Endothelial cell of umbilical vein (primary cell): Measurements from ENCODE around the gene DAB1. TPM values are rescaled to one million over a fixed set of nuclear protein-coding genes. Genes with fewer than 3 reads are reported as not detected.

Source experiments
- BruUV-seq: library from RNA; stranded (reverse); fragments of 400-500 nt; replicated peaks from 2 replicates; lab custom pipeline; 2021; lab: Mats Ljungman, UMichigan
- CTCF ChIA-PET: fragments of 300-600, 350-600 bp; sonication (Branson Sonifier 250); formaldehyde crosslinking; loops from one replicate; lab custom pipeline; 2021; ENCODE audit warnings: antibody characterized with exemption, inconsistent platforms; lab: Charles Lee
- POLR2A ChIA-PET: fragments of 300-600, 350-600 bp; sonication (Branson Sonifier 250); formaldehyde crosslinking; loops from one replicate; lab custom pipeline; 2021; ENCODE audit warnings: antibody characterized with exemption, inconsistent platforms; lab: Charles Lee
- DNase-seq: peaks from one replicate; pipeline ENCODE4 v3.0.0-alpha.2; 2011; ENCODE audit warnings: low read depth, low spot score
- FAIRE-seq: peaks from 2 replicates; lab custom pipeline; 2011; peaks lifted over from hg19 to GRCh38; lab: Jason Lieb, UNC
- H2AFZ ChIP-seq: 2 replicates; pipeline ENCODE4 v1.6.0; 2012; ENCODE audit warnings: low read depth, low read length, control low read depth, inconsistent platforms
- H3K27ac ChIP-seq: 2 replicates; pipeline ENCODE4 v1.5.1; 2011; ENCODE audit warnings: low read depth, mild to moderate bottlenecking, control low read depth, low read length, moderate library complexity; ENCODE audit not compliant: insufficient read depth
- H3K27me3 ChIP-seq, 2 experiments: 2 replicates each; pipeline versions ENCODE4 v1.6.0 to v1.6.1; 2011; ENCODE audit warnings: low read length in 2 of 2, mixed read lengths in 1 of 2; ENCODE audit not compliant: control insufficient read depth in 2 of 2, insufficient read depth in 2 of 2
- H3K36me3 ChIP-seq, 2 experiments: 2 replicates in 1 of 2; 3 replicates in 1 of 2; pipeline ENCODE4 v1.5.1; 2011; ENCODE audit warnings: low read length in 2 of 2, mild to moderate bottlenecking in 1 of 2, moderate library complexity in 1 of 2; ENCODE audit not compliant: control insufficient read depth in 2 of 2, insufficient read depth in 2 of 2; ENCODE audit errors: extremely low read depth in 1 of 2
- H3K4me1 ChIP-seq: 3 replicates; pipeline ENCODE4 v1.5.1; 2011; ENCODE audit warnings: mild to moderate bottlenecking, low read length; ENCODE audit not compliant: control insufficient read depth, insufficient read depth; ENCODE audit errors: extremely low read depth
- H3K4me2 ChIP-seq: 2 replicates; pipeline ENCODE4 v1.6.1; 2011; ENCODE audit warnings: low read length, control low read depth, mixed read lengths; ENCODE audit not compliant: insufficient read depth
- H3K4me3 ChIP-seq, 3 experiments: fragments of 200-600 bp in 1 of 3; sonication (generic), shearing (Covaris generic) in 1 of 3; replicated peaks in 1 of 3; 2 replicates each; pipeline ENCODE4 v1.5.1; 2011 to 2016; ENCODE audit warnings: control low read depth in 3 of 3, low read length in 3 of 3, mild to moderate bottlenecking in 2 of 3, inconsistent platforms in 1 of 3, low read depth in 1 of 3, moderate library complexity in 1 of 3; ENCODE audit not compliant: insufficient read depth in 1 of 3
- H3K79me2 ChIP-seq: 2 replicates; pipeline ENCODE4 v1.6.0; 2012; ENCODE audit warnings: low read length, inconsistent platforms; ENCODE audit not compliant: control insufficient read depth, insufficient read depth
- H3K9ac ChIP-seq: replicated peaks from 2 replicates; pipeline ENCODE3; 2011; ENCODE audit warnings: low read length, control low read depth; ENCODE audit not compliant: insufficient read depth; ENCODE audit errors: extremely low read depth
- H3K9me1 ChIP-seq: replicated peaks from 3 replicates; pipeline ENCODE4 v1.6.0; 2011; ENCODE audit warnings: mild to moderate bottlenecking, low read length; ENCODE audit not compliant: control insufficient read depth, insufficient read depth; ENCODE audit errors: extremely low read depth
- H3K9me3 ChIP-seq: replicated peaks from 2 replicates; pipeline ENCODE4 v1.5.1; 2012; ENCODE audit warnings: low read length, inconsistent platforms; ENCODE audit not compliant: control insufficient read depth, insufficient read depth
- H4K20me1 ChIP-seq: replicated peaks from 2 replicates; pipeline ENCODE3; 2011; ENCODE audit warnings: mild to moderate bottlenecking, low read length; ENCODE audit not compliant: control insufficient read depth, insufficient read depth; ENCODE audit errors: extremely low read depth
- CTCF ChIP-seq, 2 donors: IDR thresholded peaks; 1 replicate in 1 of 2; 2 replicates in 1 of 2; pipeline ENCODE4 v1.5.1; 2011; ENCODE audit warnings: low read length in 2 of 2, mild to moderate bottlenecking in 2 of 2, moderate library complexity in 2 of 2, control low read depth in 1 of 2, inconsistent platforms in 1 of 2, low read depth in 1 of 2; ENCODE audit not compliant: insufficient read depth in 1 of 2; ENCODE audit errors: extremely low read depth in 1 of 2
- EZH2 ChIP-seq: IDR thresholded peaks from 2 replicates; pipeline ENCODE4 v1.6.1; 2012; ENCODE audit warnings: borderline replicate concordance, low read depth, mild to moderate bottlenecking, moderate library complexity, low read length, inconsistent platforms; ENCODE audit not compliant: severe bottlenecking
- FOS ChIP-seq: IDR thresholded peaks from 2 replicates; pipeline ENCODE4 v1.6.1; 2011; ENCODE audit warnings: mild to moderate bottlenecking, low read length, moderate library complexity, borderline replicate concordance; ENCODE audit not compliant: insufficient read depth
- JUN ChIP-seq: IDR thresholded peaks from 2 replicates; pipeline ENCODE4 v1.6.1; 2011; ENCODE audit warnings: borderline replicate concordance, low read depth; ENCODE audit not compliant: insufficient read length, insufficient read depth
- MAX ChIP-seq: IDR thresholded peaks from 2 replicates; pipeline ENCODE4 v1.6.1; 2011; ENCODE audit not compliant: insufficient read depth, insufficient read length
- MYC ChIP-seq: IDR thresholded peaks from one replicate; pipeline ENCODE4 v1.6.1; 2011; ENCODE audit warnings: mild to moderate bottlenecking, low read depth, low read length
- POLR2A ChIP-seq: IDR thresholded peaks from 2 replicates; pipeline ENCODE4 v1.6.1; 2012; ENCODE audit warnings: low read depth, mild to moderate bottlenecking, control low read depth, low read length
- POLR2AphosphoS5 ChIP-seq: IDR thresholded peaks from 2 replicates; pipeline ENCODE4 v1.6.1; 2012; ENCODE audit warnings: low read depth, mild to moderate bottlenecking, control low read depth, low read length, moderate library complexity; ENCODE audit not compliant: insufficient read depth
- dilution Hi-C: fragments of 300-500 bp; cut with MboI; formaldehyde crosslinking; loops from one replicate; pipeline ENCODE4 v1.15.0; 2019; ENCODE audit warnings: low sequenced_read_pairs; ENCODE audit not compliant: extremely low pct_ligation_motif_present
- intact Hi-C: fragments of 100-400 bp; cut with micrococcal nuclease; formaldehyde crosslinking; loops from one replicate; pipeline ENCODE4 v1.10.0; 2022
- polyA plus RNA-seq, 4 experiments: library from polyadenylated mRNA; depleted of rRNA in 3 of 4; stranded (reverse) in 3 of 4; unstranded in 1 of 4; fragments of >200 nt; gene quantifications; 2 replicates each; pipeline versions ENCODE4 v1.2.1 to v1.2.3, GENCODE V29; 2011 to 2012; ENCODE audit warnings: missing spikeins in 1 of 4
- total RNA-seq: library from RNA; stranded (reverse); gene quantifications from 2 replicates; pipeline ENCODE4 v1.2.3, GENCODE V29; 2021

Gene DAB1
- total and polyA plus RNA-seq, 2 donors (not counting 3 experiments of a cell fraction or from before 2014, with no cell fraction given) = not detected

- Histone ChIP-seq H2AFZ (no peak overlapping the region), H3K27ac (no peak overlapping the region), H3K9me3 (no peaks in the 10 kb centered on the region), H3K4me2 (no peak overlapping the region), H3K4me3 (no peak overlapping the region), H3K9ac (no peak overlapping the region), H4K20me1 (no peaks in the 10 kb centered on the region), H3K27me3 (no peaks in the 10 kb centered on the region), H3K9me1 (no peaks in the 10 kb centered on the region), H3K79me2 (no peaks in the 10 kb centered on the region), H3K4me1 (no peaks in the 10 kb centered on the region), H3K36me3 (no peaks in the 10 kb centered on the region)
- dilution Hi-C loops = no loop called here
- no peak for FAIRE-seq
- BruUV-seq = no TSS peak
- intact Hi-C loops = no loop called here
- ChIA-PET CTCF (no interaction called here), POLR2A (no interaction called here)
- TF ChIP-seq EZH2 (no peak), JUN (no peak), FOS (no peak), POLR2AphosphoS5 (no peak), MAX (no peak), CTCF (IDR thresholded peaks at IDR 0.05; ENCODE audit: extremely low read depth in 1 of 2, insufficient read depth in 1 of 2, low read depth in 1 of 2, low read length in 2 of 2) (no peak), MYC (no peak), POLR2A (no peak)
- no peak for DNase-seq
Measured at GRCh38 chr1:57327336-57327735, 96.5 kb downstream of the DAB1 start.
